SK-N-MC (cell line): ENCODE measurements around the gene CALM3.

Source experiments
- EZH2 ChIP-seq: fragments of 200-600 bp; sonication (generic); IDR thresholded peaks from one replicate; pipeline ENCODE4 v1.6.1; 2017; ENCODE audit warnings: antibody characterized with exemption
- FOXP2 ChIP-seq: optimal IDR thresholded peaks from 2 replicates; pipeline ENCODE3; 2011; ENCODE audit warnings: mild to moderate bottlenecking, moderate library complexity; ENCODE audit not compliant: insufficient read depth; ENCODE audit errors: extremely low read length, control extremely low read depth
- POLR2AphosphoS5 ChIP-seq: IDR thresholded peaks from 2 replicates; pipeline ENCODE4 v1.6.1; 2012; ENCODE audit warnings: mild to moderate bottlenecking, low read depth, low read length, borderline replicate concordance

DNA sequence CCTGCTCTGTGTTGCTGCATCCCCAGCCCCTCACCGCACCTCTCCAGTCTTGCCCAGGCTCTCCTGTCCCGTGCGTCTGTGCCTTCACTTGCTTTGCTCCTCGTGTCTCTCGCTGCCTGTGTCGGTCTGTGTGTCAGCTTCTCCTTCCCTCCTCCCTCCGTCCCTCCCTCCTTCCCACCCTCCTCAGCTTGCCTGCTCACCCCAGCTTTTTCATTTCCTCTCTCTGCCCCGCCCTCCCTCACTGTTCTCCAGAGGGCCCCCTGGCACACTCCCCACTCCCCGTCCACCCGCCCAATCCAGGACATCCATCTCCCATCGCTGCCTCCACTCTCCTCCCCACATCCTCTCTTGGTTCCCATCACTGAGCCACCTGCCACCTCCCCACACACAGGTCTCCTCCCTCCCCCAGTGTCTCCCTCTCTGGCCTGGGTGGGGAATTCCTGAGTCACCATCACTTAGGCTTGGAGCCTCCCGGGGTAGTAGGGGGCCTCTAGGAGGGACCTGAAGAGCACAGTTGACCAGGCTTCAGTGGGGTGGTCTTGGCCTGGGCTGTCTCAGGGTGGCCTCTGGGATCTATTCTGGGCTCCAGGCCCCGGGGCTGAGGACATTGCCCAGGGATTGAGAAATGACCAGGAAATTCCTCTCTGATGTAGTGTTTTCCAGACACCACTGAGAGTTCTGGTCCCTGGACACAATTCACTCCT is 24.0 kb downstream of the CALM3 start, which contains the start of gene PTGIR:
- TF ChIP-seq EZH2 (no peak), POLR2AphosphoS5 (no peak), FOXP2 (no peak)
